GM21526 (cell line): ENCODE measurements around the gene CENPA.
A peak's percentile ranks its signal among the peaks of the same experiment; 100 is the strongest.
"Not testable (repeated sequence)": the region's sequence is repeated elsewhere in the genome, so short reads cannot be mapped to it uniquely, and the experiment has no call there.

Source experiments
- ATAC-seq: cut with Tn5 transposase; IDR thresholded peaks from one replicate; pipeline ENCODE4 v1.9.1; 2021; ENCODE audit warnings: moderate library complexity; ENCODE audit not compliant: unreplicated experiment, low FRiP score

The CENPA gene

DNA sequence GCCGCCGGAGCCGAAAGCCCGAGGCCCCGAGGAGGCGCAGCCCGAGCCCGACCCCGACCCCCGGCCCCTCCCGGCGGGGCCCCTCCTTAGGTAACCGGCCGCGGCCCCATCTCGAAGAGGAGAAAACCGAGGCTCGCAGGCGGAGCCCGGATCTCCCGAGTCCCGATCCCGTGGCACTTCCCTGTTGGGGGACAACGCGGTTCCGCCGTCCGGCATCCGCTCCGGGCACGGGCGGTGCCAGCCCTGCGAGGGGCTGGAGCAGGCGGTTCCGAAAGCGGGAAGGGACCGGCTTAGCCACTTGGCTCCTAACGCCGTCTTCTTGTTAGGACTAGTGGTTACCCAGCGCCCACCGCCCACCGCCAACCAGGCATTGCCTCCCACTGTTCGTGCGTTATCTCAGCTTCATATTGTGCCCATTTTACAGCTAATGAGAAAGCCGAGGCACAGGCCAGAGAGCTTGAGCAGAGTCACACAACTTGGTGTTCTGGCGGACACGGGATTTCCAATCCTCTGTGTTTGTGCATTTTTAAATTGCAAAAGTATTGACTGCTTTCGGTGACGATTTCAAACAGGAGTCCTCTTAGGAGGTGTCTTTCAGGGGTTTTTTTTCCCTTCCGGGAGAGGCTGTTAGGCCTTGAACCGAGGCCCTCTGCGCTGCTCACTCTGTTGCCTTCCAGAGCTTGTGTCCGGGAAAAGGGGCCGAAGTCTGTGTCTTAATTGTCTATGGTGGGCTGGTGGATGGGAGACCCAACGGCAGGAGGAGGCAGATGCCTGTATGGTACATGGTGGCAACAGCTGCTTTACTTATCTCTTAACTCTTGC lies 562 bp downstream of the CENPA start:
- ATAC-seq, result peak; percentile 18

DNA sequence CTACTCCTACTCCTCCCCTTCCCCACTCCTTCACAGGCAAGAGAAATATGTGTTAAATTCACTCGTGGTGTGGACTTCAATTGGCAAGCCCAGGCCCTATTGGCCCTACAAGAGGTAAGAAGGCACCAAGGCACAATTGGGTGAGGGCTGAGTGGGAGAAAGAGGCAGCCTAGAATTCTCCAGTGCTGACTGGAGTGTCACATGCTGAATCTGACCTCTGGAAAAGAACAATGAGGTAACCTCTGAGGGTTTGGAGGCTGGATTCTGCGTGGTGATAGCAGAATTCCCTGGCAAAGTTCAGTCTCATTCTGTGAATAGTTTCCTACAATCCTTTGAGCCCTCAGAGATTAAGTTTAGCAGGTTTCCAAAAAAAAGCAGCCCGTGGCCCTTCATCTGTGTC lies 6.9 kb downstream of the CENPA start:
- ATAC-seq, result no peak

DNA sequence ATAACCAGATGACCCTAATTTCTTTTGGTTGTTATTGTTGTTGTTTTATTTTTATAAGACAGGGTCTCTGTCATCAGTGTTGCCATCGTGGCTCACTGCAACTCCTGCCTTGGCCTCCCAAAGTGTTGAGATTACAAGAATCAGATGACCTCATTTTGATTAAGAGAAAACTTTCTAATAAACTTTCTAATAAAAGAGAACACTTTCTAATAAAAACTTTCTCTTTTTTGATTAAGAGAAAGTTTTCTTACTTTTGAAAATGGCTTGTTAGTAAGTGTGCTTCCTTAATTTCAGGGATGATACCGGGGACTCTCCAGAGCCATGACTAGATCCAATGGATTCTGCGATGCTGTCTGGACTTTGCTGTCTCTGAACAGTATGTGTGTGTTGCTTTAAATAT lies 7.7 kb downstream of the CENPA start:
- ATAC-seq, result no peak

DNA sequence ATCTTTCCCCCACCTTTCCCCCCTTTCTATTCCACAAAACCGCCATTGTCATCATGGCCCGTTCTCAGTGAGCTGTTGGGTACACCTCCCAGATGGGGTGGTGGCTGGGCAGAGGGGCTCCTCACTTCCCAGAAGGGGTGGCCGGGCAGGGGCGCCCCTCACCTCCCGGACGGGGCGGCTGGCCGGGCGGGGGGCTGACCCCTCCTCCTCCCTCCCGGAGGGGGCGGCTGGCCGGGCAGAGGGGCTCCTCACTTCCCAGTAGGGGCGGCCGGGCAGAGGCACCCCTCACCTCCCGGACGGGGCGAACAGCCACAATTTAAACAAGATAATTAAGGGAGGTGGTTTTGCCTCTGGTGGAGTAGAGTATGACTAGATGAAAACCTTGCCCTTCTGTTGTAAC lies 9.3 kb downstream of the CENPA start:
- not testable (repeated sequence) for ATAC-seq

DNA sequence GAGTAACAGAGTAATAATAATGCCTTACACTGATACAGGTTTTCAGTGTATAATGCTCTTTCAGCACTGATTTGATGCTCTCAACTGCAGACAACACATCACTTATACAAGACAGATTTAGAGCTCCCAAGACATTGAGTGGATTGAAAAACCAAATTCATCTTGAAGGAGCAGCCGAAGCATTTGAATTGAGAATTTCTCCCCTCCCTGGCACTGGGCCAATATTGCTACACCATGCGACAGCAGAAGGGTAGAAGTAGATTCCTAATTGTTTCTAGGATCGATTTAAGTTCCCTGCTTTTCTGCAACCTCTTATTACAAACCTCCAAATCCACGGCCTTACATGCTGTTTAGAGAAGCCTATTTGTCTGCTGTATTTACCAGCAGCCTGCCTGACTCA lies 15.5 kb downstream of the CENPA start:
- no peak for ATAC-seq

DNA sequence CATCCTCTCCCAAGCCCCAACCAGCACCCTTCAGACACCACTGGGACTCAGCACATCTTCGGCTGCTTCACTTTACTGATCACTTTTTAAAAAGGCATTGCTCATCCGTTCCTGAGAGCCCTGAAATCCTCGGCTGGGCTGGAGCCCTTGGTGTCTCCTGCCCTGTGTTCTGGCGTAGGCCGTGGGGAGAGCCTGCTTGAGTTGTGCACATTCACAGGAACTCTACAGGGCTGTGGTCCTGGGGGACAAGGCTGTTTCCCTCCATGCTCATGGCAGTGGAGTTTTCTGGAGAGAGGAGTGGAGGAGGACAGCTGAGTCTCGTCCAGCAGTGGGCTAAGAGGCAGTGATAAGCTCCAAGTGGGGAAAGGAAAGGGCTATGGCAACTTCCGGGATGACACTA lies 15.9 kb downstream of the CENPA start:
- ATAC-seq, result no peak

DNA sequence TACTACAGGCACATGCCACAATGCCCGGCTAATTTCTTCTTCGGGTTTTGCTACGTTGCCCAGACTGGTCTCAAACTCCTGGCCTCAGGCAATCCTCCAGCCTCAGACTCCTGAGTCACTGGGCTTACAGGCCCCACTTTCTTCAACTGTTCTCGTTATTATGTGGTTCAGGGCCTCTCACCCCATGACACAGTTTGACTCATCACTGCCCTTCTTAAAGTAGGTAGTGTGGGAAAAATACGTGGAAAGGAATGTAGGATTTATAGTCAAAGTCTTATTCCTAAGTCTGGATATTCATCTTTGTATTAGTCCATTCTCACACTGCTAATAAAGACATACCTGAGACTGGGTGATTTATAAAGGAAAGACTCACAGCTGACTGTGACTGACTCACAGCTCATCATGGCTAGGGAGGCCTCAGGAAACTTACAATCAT lies 19.4 kb downstream of the CENPA start:
- no peak for ATAC-seq

DNA sequence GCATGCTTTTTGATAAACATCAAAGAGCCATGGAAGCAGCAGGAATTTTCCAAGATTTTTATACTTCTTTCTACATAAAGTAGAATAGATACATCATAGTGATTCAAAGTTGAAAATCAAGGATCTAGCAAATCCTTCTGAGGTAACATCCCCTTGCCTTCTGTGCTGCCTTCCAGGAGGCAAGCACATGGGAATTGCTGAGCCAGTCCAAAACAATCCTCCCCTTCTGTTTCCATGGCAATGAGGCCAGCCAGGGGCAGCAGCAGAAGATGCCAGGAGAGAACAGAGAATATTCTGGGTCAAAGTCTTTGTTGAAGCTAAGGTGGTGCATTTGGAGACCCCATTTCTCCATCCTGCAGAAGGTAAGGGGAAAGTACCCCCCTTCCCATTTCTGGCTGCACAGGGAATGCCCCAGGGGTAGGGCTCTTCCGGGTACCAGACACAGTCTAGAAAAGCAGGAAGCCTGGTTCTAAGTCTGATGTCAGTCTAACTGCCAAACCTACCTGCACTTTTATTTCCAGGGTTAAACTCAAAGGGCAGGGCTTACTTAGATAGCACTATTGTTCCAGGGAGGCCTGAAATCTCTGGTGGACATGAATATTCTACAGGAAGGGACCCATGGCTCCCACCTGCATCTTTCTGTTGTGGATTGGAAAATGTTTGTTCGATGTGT lies 22.1 kb downstream of the CENPA start:
- ATAC-seq, result no peak

DNA sequence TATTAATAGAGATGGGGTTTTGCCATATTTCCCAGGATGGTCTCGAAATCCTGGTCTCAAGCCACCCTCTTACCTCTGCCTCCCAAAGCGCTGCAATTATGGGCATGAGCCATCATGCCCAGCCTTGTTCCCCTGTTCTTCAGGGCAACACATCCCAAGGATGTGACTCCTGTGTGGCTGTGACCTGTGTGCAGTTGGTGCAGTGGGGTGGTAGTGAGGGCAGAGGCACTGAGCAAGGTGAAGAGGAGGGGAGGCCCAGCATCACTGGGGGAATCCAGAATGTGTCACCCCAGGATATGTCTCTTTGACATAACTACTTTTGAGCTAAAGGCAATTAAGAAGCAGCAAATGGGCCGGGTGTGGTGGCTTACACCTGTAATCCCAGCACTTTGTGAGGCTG lies 23.4 kb downstream of the CENPA start:
- no peak for ATAC-seq

DNA sequence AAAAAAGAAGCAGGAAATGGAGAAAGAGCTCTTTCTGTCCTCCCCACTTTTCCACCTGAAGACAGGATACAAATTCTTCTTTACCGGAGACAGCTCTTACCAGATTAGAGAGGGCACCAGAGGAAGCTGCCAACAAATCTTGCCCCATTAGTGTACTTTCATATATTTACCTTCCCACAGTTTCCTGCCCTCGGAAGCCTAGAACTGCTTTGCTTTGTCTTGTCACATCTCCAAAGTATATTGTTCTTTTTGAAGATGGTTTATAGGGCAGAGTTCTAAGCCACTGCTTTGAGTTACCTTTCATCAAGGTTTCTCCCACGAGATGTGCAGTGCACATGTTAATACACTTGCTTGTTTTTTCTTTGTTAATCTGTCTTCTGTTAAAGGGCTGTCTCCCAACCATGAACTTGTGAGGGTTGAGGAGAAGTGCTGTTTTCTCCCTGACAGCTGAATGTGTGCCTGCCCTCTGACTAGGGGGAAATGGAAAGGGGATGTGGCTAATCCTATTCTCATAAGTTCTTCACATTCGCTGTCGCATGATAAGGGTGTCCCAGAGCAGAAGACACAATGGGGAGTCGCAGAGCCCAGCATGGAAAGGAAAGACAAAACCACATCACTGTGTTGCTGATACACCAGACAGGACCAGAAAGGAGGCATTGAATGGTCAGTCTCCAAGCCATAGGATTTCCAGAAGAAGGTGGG lies 24.2 kb downstream of the CENPA start:
- ATAC-seq, result no peak

DNA sequence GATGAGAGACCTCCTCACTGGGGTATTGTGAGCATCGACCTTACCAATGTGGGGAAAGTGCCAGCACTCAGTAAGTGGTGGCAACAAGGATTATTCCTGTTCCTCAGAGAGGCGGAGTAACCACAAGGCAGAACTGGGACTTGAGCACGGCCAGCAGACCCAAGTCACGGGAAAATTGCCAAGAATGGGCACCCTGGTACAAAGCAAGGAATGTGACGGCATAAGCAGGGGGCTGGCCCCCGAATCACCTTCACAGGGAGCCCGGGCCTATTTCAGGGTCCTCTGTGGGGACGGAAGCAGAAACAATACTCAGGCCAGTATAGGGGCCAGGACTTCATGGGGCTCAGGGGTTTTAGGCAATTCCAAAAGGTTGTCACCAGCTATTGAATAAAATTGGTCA lies 25.4 kb downstream of the CENPA start:
- no peak for ATAC-seq

DNA sequence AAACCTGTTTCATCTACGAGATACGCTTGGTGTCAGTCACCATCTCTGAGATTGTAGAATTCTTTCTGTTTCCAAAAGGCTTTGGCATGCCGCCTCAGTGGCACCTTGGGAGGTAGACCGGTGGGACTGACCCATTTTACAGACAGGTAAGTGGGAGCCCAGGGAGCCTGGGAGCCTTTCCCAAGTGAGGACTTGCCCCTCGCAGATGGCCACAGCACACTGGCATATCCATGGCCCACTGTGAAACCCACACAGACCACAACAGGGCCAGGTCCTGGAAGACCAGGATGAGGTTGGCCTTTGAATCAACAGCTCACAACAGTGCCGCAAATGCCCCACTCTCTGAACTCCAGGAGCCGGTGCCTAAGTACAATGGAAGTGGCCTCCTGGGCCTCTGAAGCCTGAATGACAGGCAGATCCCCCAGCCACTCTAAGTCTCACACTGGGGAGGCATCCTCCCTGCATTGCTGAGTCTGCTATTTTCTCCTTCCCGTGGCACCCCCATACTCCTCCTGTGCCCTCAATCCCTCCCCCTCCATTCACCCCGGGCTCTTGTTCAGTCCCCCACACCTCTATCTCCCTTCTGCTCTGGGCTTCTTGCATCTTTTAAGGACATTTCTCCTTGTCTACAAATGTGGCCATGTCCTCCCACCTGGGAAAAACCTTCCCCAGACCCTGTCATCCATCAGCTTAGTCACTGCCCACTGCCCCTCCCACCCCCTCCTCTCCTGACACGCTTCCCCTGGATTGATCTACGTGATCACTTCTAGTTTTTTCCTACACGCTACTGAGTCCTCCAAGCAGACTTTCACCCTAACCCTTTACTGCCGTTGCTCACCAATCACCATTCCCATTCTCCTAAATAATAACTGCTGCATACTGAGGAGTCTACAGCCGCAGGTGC lies 26.2 kb downstream of the CENPA start:
- no peak for ATAC-seq

DNA sequence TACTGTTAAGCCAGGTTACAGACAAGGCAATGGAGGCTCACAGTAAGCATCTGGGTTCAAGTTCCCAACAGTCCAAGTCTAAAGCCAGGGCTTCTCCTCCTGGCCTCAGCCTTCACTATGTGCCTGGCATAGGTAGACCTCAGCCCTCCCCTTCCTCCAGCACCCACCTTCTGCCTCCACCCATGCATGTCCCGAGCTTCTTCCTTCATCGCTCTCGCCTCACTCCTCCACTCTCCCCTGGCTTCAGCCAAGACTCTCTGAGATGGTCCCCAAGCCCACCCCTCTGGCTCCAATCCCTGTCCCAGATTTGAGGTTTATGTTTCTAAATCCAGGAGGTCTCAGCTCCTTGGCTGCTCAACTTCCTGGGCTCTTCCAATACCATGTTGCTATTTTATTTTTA lies 26.9 kb downstream of the CENPA start:
- no peak for ATAC-seq

DNA sequence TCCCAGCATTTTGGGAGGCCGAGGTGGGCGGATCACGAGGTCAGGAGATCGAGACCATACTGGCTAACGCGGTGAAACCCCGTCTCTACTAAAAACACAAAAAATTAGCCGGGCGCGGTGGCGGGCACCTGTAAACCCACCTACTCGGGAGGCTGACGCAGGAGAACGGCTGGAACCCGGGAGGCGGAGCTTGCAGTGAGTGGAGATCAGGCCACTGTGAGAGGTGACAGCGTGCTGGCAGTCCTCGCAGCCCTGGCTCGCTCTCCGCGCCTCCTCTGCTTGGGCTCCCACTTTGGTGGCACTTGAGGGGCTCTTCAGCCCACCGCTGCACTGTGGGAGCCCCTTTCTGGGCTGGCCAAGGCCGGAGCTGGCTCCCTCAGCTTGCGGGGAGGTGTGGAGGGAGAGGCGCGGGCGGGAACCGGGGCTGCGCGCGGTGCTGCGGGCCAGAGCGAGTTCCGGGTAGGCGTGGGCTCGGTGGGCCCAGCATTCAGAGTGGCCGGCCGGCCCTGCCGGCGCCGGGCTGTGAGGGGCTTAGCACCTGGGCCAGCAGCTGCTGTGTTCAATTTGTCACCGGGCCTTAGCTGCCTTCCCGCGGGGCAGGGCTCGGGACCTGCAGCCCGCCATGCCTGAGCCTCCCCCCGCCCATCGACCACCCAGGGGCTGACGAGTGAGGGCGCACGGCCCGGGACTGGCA lies 28.4 kb downstream of the CENPA start:
- ATAC-seq, result not testable (repeated sequence)

DNA sequence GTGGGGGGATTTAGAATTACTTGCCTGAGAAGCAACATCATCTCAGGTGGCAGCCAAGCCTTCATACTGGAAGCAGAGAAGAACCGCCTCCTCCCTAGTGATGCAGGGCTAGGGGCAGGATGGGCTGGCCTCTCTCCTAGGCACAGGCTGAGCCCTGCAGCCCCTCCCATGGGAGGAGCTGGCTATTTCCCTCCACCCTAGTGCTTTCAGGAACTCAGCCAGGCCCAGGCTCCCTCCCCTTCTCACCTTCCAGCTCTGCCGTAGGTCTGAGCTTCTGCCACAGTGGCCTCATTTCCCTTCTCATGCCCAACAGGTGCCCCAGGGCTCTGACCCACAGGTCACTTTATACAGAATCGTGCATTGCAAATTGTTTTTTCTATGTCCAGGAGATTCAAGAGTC lies 31.0 kb downstream of the CENPA start:
- ATAC-seq, result no peak

DNA sequence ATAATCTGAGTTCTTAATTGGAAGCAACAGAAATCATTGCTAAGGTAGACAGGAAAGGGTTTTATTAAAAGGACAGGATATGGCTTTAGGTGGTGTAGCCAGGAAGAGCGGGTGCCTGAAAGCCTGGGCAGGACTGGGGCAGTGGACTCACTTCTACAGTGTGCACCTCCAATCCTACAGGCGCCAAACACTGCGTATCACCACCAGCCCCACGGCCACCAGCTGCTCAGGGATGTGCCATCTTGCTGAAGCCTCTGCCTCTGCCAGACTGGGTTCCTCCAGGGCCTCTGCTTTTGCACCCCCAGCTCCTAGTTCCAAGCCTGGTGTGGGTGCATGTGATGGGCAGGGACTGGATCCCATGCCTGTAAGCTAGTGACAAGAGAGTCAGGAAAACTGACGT lies 32.4 kb downstream of the CENPA start:
- no peak for ATAC-seq

DNA sequence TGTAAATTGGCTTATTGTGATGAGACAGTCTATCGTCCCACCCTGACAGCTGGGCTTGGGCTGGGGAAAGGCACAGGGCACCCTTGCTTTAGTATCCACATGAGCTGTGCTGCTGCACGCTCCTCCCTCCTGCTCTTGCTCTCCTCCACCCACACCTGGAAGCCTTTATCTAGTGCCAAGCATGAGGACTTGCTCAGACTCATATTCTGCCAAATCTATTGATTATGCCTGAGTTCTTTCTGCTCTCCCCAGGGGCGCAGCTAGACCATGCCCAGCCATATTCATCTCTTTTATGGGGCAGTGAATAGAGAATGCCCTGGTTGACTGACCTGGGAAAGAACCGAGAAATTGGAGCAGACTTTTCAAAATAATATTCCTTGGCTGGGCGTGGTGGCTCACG lies 33.1 kb downstream of the CENPA start:
- ATAC-seq, result no peak

DNA sequence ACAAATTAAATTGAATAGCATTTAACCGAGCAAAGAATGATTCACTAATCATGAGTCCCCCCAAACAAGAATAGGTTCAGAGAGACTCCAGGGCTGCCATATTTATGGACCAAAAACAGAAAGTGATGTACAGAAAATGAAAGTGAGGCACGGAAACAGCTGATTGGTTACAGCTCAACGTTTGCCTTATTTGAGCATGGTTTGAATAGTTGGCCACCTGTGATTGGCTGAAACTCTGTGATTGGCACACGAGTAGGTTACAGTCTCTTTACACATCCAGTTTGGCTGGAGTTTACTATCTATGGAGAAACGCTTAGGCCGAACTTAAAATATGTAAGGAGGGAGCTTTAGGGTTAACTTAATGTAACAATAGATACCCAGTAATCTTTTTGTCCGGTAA lies 35.1 kb downstream of the CENPA start:
- ATAC-seq, result no peak

DNA sequence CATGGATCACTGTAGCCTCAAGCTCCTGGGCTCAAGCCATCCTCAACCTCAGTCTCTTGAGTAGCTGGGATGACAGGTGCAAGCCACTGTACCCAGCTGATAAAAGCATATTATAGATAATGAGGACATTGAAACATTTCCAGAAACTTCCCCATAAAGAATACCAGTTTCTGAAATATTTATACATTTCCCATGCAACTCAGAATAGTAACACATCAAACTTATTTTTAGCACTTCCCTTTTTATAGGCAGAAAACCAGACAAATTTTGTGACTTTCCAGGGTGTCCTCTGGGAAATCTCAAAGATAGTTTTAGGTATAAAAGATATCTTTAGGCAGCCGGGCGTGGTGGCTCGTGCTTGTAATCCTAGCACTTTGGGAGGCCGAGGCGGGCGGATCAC lies 37.0 kb downstream of the CENPA start:
- ATAC-seq, result no peak
